ENCODE measurements around the gene PCYOX1L.

Gene PCYOX1L

GRCh38 chr5:149370878-149371277 lies 13.0 kb downstream of the PCYOX1L start:
- no peak for DNase-seq

- DNase-seq: peak; percentile 55
Observed at GRCh38 chr5:149371296-149371962, 13.6 kb downstream of the PCYOX1L start.

GRCh38 chr5:149372076-149372795 lies 14.4 kb downstream of the PCYOX1L start:
- DNase-seq: no peak

- DNase-seq: no peak
Observed at GRCh38 chr5:149372932-149373331, 15.1 kb downstream of the PCYOX1L start.

GRCh38 chr5:149374303-149374702 lies 16.5 kb downstream of the PCYOX1L start:
- DNase-seq: no peak

GRCh38 chr5:149374801-149375200 lies 17.0 kb downstream of the PCYOX1L start:
- no peak for DNase-seq

GRCh38 chr5:149375434-149375833 lies 17.6 kb downstream of the PCYOX1L start:
- no peak for DNase-seq

- no peak for DNase-seq
Observed at GRCh38 chr5:149376104-149376503, 18.3 kb downstream of the PCYOX1L start.

- no peak for DNase-seq
Observed at GRCh38 chr5:149376711-149377447, 19.0 kb downstream of the PCYOX1L start.

- no peak for DNase-seq
Observed at GRCh38 chr5:149378241-149378820, 20.5 kb downstream of the PCYOX1L start.

GRCh38 chr5:149379177-149379761 lies 21.4 kb downstream of the PCYOX1L start, which contains the start of gene IL17B:
Gene IL17B (minus strand): TSS chr5:149379292. CDS start chr5:149379225, 67 bp downstream.
- DNase-seq: no peak

GRCh38 chr5:149379818-149380374 lies 22.1 kb downstream of the PCYOX1L start:
- DNase-seq: no peak

GRCh38 chr5:149380466-149381121 lies 22.7 kb downstream of the PCYOX1L start:
- DNase-seq: no peak

- no peak for DNase-seq
Observed at GRCh38 chr5:149381261-149381985, 23.6 kb downstream of the PCYOX1L start.

GRCh38 chr5:149381986-149382338 lies 24.1 kb downstream of the PCYOX1L start:
- peak; percentile 38 for DNase-seq

- no peak for DNase-seq
Observed at GRCh38 chr5:149382517-149383220, 24.8 kb downstream of the PCYOX1L start.

GRCh38 chr5:149383399-149383798 lies 25.6 kb downstream of the PCYOX1L start:
- no peak for DNase-seq

GRCh38 chr5:149386166-149386565 lies 28.3 kb downstream of the PCYOX1L start:
- DNase-seq: no peak

GRCh38 chr5:149387081-149387631 lies 29.3 kb downstream of the PCYOX1L start:
- DNase-seq: no peak

- no peak for DNase-seq
Observed at GRCh38 chr5:149387982-149388381, 30.1 kb downstream of the PCYOX1L start.

All from central memory CD4-positive, alpha-beta T cell (primary cell).